C4-2B (cell line): ENCODE results near the gene NIM1K.

ENCODE experiments used
- H3K27ac ChIP-seq: fragments of 450-650 bp; 2 replicates; pipeline ENCODE4 v1.5.1; 2017
- ZFX ChIP-seq: fragments of 450-650 bp; IDR thresholded peaks from 2 replicates; pipeline ENCODE4 v1.6.1; 2017
- TF ChIP-seq, protein P1 (sequence below): fragments of 450-650 bp; conservative IDR thresholded peaks from 2 replicates; pipeline ENCODE4 v1.5.1; 2017; ENCODE audit warnings: mild to moderate bottlenecking

The NIM1K gene

DNA sequence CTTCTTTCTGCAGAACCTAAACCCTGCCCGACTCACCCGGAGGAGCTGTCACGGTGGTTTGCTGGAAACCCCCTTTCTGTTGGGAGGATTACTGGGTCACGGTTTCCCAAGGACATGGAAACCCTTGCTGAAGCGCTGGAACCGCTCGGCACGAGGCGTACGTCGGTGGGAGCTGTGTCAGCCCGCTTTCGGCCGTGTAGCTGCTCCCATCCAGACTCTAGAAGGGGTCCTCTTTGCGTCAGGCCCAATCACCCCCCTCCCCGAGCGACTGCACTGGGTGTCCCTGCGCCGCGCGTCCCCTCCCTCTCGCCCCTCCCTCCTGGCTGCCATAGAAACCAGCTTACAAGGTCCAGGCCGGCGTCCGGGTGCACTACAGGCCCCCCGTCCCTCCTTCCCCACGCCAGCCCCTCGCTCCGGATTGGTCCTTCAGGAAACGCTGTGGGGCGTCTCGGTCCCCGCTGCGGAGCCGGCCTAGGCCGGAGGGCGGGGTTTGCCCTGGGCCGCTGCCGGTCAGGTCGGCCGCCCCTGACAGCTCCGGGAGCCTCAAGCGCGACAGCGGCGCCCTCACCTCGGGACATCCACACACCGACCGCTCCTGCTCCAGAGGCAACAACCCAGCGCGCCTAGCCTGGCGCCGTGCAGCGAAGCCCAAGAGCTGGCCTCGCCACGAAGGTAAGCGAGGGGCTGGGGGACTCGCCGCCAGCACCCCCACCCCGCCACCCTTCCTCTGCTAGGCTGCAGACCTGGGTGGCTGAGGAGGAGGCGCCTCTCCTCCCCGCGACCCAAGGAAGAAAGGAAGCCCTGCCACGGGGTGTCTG is at the start of gene NIM1K:
Gene NIM1K, plus strand, starts transcription at position 486 of the 818 bp plus-strand sequence. CDS start 53,551 bp downstream, outside the sequence.
- H3K27ac ChIP-seq = no peak within 1 kb of the TSS
- TF ChIP-seq ZFX = no peak
- TF ChIP-seq, protein P1, sequence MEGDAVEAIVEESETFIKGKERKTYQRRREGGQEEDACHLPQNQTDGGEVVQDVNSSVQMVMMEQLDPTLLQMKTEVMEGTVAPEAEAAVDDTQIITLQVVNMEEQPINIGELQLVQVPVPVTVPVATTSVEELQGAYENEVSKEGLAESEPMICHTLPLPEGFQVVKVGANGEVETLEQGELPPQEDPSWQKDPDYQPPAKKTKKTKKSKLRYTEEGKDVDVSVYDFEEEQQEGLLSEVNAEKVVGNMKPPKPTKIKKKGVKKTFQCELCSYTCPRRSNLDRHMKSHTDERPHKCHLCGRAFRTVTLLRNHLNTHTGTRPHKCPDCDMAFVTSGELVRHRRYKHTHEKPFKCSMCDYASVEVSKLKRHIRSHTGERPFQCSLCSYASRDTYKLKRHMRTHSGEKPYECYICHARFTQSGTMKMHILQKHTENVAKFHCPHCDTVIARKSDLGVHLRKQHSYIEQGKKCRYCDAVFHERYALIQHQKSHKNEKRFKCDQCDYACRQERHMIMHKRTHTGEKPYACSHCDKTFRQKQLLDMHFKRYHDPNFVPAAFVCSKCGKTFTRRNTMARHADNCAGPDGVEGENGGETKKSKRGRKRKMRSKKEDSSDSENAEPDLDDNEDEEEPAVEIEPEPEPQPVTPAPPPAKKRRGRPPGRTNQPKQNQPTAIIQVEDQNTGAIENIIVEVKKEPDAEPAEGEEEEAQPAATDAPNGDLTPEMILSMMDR = no peak

DNA sequence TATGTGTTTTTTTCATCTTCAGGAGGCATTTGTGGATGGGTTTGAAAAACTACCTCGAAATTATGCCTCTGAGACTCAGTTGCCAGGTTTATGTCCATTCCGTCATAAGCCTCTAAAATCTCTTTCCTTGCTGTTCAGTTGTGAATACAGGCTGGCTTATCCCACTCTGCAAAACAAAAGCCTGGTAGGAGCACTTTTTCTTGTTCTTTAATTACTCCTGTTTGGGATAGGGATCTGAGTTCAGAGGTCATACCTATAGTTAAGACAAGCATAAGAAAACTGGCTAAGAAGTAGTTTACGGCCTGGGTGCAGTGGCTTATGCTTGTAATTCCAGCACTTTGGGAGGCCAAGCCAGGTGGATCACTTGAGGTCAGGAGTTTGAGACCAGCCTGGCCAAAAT is 47.0 kb upstream of the NIM1K start:
- TF ChIP-seq ZFX = no peak
- no peak overlapping the region for H3K27ac ChIP-seq

DNA sequence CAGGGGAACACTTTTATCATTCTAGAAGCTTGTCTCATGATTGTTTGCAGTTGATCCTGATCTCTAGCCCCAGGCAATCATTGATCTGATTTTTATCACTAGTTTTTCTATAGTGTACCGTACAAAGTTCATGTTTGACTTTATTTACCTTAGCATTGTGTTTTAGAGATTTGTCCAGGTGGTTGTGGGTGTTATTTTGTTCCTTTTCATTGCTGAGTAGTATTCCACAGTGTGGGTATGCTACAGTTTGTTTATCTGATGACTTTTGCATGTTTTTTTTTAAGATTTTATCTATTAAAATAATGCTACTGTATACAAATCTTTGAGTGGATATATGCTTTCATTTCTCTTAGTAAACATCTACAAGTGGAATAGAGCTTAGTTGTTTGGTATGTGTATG is 45.1 kb upstream of the NIM1K start:
- H3K27ac ChIP-seq = no peak overlapping the region
- TF ChIP-seq ZFX = no peak
- TF ChIP-seq, protein P1 = no peak

DNA sequence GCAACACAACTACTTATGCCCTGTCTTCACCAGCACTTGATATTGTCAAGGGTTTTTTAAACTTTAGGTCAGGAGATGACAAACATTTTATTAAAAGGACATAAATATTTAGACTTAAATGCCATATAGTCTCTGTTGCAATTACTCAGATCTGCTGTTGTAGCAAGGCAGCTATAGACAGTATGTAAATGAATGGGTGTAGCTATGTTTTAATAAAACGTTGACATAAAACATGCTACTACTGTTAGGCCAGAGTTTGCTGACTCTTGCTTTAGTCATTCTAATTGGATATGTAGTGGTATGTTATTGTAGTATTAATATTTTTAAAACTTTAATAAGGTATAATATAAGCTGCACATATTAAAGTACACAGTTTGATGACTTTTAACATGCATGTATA is 43.6 kb upstream of the NIM1K start:
- H3K27ac ChIP-seq = no peak overlapping the region
- no peak for TF ChIP-seq ZFX
- TF ChIP-seq, protein P1 = no peak

DNA sequence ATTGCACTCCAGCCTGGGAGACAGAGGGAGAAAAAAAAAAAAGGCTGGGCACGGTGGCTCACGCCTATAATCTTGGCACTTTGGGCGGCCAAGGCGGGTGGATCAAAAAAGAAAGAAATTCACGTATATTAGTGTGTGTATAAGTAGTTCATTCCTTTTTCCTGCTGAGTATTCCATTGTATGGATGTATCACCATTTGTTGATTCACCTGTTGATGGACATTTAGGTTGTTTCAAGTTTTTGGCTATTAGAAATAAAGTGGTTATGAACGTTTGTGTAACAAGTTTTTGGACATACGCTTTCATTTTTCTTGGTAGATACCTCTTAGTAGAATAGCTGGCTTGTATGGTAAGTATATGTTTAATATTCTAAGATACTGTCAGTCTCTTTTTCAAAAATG is 42.8 kb upstream of the NIM1K start:
- H3K27ac ChIP-seq = no peak overlapping the region
- TF ChIP-seq, protein P1 = no peak
- TF ChIP-seq ZFX = no peak

DNA sequence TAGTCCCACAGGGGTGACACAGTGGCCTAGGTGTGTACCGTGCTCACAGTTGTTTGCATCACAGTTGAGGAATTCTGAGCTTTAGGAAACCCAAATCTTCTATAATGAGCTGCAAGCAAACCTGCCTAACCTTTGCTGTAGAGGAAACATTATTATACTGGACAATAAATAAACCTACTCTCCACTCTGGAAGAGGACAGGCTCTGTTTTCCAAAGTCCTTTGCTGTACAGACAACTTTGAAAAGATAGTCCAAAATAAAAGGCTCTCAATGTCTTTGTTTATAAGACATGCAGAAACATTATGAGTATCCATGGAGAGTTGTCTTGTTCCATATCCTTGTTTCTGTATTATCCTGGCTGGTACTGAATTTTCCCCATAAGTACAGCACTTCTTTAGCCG is 42.0 kb upstream of the NIM1K start:
- no peak for TF ChIP-seq ZFX
- TF ChIP-seq, protein P1 = no peak
- no peak overlapping the region for H3K27ac ChIP-seq

DNA sequence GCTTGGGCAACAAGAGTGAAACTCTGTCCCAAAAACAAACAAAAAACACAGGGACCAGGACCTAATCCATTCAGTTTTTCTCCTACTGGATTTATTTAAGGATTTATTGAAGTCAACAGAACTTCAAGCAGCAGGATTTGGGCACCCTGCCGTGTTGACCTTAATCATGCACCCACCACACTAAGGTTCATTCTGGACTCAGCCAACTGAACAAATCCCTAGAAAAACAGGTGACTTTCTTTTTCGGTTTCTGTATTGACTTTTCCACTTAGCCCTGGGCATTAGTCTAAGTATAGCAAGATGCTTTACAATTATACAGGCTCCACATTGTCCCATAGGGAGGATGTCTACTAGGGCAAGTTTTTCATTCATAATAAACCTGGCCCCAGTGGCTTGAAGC is 41.3 kb upstream of the NIM1K start:
- no peak for TF ChIP-seq ZFX
- TF ChIP-seq, protein P1 = no peak

DNA sequence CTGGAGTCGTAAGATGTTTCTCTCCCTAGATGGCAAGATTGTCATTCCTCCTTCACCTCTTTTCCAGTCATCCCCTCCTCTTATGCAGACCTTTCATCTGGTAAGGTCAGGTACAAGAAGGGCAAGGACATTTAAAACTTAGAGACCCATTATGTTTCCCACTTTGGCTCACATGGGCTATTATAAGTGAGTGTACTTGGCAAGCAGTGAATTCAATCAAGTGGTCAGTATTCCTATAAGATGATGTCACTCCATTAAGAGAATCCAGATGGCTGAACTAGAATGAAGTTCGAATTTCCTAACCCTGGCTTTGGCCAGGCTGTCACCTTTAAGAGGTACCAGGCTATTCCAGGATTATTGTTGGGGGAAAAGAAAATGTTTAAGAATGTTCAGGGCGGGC is 39.1 kb upstream of the NIM1K start:
- TF ChIP-seq, protein P1 = no peak
- TF ChIP-seq ZFX = no peak
- H3K27ac ChIP-seq = no peak overlapping the region

More for the DNA sequence above, 41.3 kb upstream of the NIM1K start:
- H3K27ac ChIP-seq = no peak overlapping the region
